ENCODE measurements around the gene GPR34.

The GPR34 gene

DNA sequence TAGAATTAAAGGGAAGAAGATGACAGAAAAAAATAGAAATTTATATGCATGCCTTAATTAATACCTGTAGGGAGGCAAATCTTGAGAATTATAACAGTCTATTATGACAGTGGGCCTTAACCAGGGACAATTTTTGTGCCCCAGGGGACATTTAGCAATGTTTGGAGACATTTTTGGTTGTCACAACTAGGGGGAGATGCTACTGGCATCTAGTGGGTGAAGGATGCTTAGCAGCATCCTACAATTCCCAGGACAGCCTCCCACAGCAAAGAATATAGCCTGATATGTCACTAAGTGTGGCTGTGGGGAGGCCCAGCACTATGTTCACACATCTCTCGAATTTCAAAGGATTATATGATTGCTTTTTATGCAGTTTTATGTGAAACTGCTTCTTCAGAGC lies 45.8 kb downstream of the GPR34 start:
- DNase-seq (ENCODE audit: low read depth) = no peak

DNA sequence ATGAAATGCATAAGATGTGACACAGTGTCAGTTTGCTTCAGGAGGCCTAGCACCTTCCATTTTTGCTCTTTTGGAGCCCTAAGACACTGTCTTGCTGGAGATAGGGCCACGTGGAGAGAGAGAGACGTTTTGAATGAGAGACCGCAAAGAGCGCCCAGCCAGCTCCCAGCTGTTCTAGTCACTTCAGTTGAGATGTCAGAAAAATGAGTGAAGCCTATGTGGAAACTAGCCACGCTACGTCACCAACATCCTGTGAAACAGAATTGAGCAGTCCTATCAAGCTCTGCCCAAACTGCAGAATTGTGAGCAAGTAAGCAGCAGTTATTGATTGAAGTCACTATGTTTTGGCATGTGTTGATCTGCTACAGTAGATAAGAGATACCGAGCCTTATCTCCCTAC lies 48.3 kb downstream of the GPR34 start:
- no peak for DNase-seq (ENCODE audit: low read depth)

DNA sequence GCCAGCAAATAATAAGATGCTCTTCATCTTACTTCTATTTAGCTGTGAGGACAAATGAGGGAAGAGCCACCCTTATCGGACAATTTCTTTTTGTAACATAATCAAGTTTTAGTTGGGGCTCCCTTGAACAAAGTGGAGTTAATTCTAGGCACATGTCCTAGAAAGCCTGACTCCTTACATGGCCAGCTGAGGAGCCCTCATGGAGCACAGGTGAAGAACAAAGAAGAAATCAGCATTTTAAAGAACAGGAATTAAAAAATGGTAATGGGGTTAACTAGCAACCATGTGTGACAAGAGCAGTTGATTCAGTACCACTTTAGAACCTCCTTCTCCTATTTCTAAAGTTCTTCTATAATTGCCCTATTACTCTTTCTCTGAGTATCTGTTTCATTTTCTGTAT lies 51.1 kb downstream of the GPR34 start:
- DNase-seq (ENCODE audit: low read depth) = no peak

Measured in stimulated activated CD8-positive, alpha-beta memory T cell treated with anti-CD3 and anti-CD28 coated beads, Interleukin-4, amount 100 ng/mL, for 24 hours (primary cell).